ENCODE measurements around the gene TGFA. TPM values are rescaled to one million over a fixed set of nuclear protein-coding genes. Genes with fewer than 3 reads are reported as not detected.

The TGFA gene
- total RNA-seq, 1 experiment from 2014 or later: 50.1 TPM

GRCh38 chr2:70412294-70413070 lies 141.1 kb downstream of the TGFA start:
- ATAC-seq (no peak), DNase-seq (ENCODE audit: low read depth, low spot score) (no peak)
- BruUV-seq (replicated peaks): no TSS peak
- intact Hi-C loops (cut with micrococcal nuclease): no loop called here
- Histone ChIP-seq H3K4me3 (replicated peaks in 1 of 2; ENCODE audit: low read depth in 1 of 2, low read length in 2 of 2) (no peak overlapping the region), H2AFZ (ENCODE audit: low read depth, low read length, poor library complexity, severe bottlenecking) (no peak overlapping the region), H3K36me3 (ENCODE audit: control insufficient read depth in 1 of 2, insufficient read depth in 2 of 2, low read length in 2 of 2) (no peaks in the 10 kb centered on the region), H3K79me2 (ENCODE audit: insufficient read depth, low read length) (no peaks in the 10 kb centered on the region), H4K20me1 (ENCODE audit: insufficient read depth) (no peaks in the 10 kb centered on the region), H3K4me1 (ENCODE audit: control insufficient read depth in 1 of 2, insufficient read depth in 2 of 2, low read length in 2 of 2) (peaks cover 0 to 10% of the 10 kb centered on the region in 2 experiments; a peak in 2 of 4 replicates), H3K27me3 (ENCODE audit: insufficient read depth, low read length) (no peaks in the 10 kb centered on the region), H3K27ac (ENCODE audit: low read depth, low read length) (no peak overlapping the region), H3K9ac (ENCODE audit: low read length) (no peak overlapping the region), H3K9me2 (ENCODE audit: insufficient read depth) (no peaks in the 10 kb centered on the region), H3K9me3 (ENCODE audit: control insufficient read depth in 1 of 2, insufficient read depth in 1 of 2, low read depth in 1 of 2, low read length in 2 of 2) (no peaks in the 10 kb centered on the region), H3K4me2 (ENCODE audit: low read length) (no peak overlapping the region)
- TF ChIP-seq SP1 (IDR thresholded peaks at IDR 0.05; ENCODE audit: low read depth) (no peak), ZBTB33 (IDR thresholded peaks at IDR 0.05; ENCODE audit: extremely low read depth, insufficient replicate concordance, low read length) (no peak)
- ChIA-PET RAD21 (ENCODE audit: low non-redundant PET in 1 of 2, low total read pairs in 2 of 2, uncharacterized antibody in 2 of 2, unreplicated experiment in 2 of 2) (no interaction called here), CTCF (no interaction called here), POLR2A (no interaction called here)

- no TSS peak for BruUV-seq (replicated peaks)
These were observed 142.0 kb downstream of the TGFA start for GRCh38 chr2:70411483-70412125.

More at GRCh38 chr2:70411483-70412125, 142.0 kb downstream of the TGFA start:
- no peak overlapping the region for H2AFZ ChIP-seq (ENCODE audit: low read depth, low read length, poor library complexity, severe bottlenecking)
- peak; percentile 46; the same call in 1 of the 2 replicates for ATAC-seq
- no peaks in the 10 kb centered on the region for H3K36me3 ChIP-seq (ENCODE audit: control insufficient read depth in 1 of 2, insufficient read depth in 2 of 2, low read length in 2 of 2)
- H3K27me3 ChIP-seq (ENCODE audit: insufficient read depth, low read length): no peaks in the 10 kb centered on the region
- no peak overlapping the region for H3K27ac ChIP-seq (ENCODE audit: low read depth, low read length)
- H3K4me2 ChIP-seq (ENCODE audit: low read length): no peak overlapping the region
- DNase-seq (ENCODE audit: low read depth, low spot score): no peak
- no peaks in the 10 kb centered on the region for H3K9me3 ChIP-seq (ENCODE audit: control insufficient read depth in 1 of 2, insufficient read depth in 1 of 2, low read depth in 1 of 2, low read length in 2 of 2)
- no peaks in the 10 kb centered on the region for H3K9me2 ChIP-seq (ENCODE audit: insufficient read depth)
- no peak overlapping the region for H3K9ac ChIP-seq (ENCODE audit: low read length)
- H3K79me2 ChIP-seq (ENCODE audit: insufficient read depth, low read length): no peaks in the 10 kb centered on the region
- TF ChIP-seq EZH2phosphoT487 (IDR thresholded peaks at IDR 0.05; ENCODE audit: borderline replicate concordance): no peak
- no peak for TF ChIP-seq CTCF (IDR thresholded peaks at IDR 0.05 in 2 of 3, conservative IDR thresholded peaks at IDR 0.05 in 1 of 3; ENCODE audit: borderline replicate concordance in 1 of 3, insufficient read depth in 1 of 3, low read depth in 2 of 3, low read length in 2 of 3)
- H3K4me3 ChIP-seq (replicated peaks in 1 of 2; ENCODE audit: low read depth in 1 of 2, low read length in 2 of 2): no peak overlapping the region
- POLR2A ChIA-PET: no interaction called here
- CTCF ChIA-PET: no interaction called here
- RAD21 ChIA-PET (ENCODE audit: low non-redundant PET in 1 of 2, low total read pairs in 2 of 2, uncharacterized antibody in 2 of 2, unreplicated experiment in 2 of 2): no interaction called here
- H3K4me1 ChIP-seq (ENCODE audit: control insufficient read depth in 1 of 2, insufficient read depth in 2 of 2, low read length in 2 of 2): peaks cover 0 to 10% of the 10 kb centered on the region in 2 experiments; a peak in 2 of 4 replicates
- intact Hi-C loops (cut with micrococcal nuclease): no loop called here
- no peaks in the 10 kb centered on the region for H4K20me1 ChIP-seq (ENCODE audit: insufficient read depth)

Measured in HCT116 (cell line).